ENCODE data around the gene ADGRL2.

- TF ChIP-seq CTCF (optimal IDR thresholded peaks at IDR 0.05 in 1 of 3, IDR thresholded peaks at IDR 0.05 in 1 of 3, conservative IDR thresholded peaks at IDR 0.05 in 1 of 3; ENCODE audit: extremely low read depth in 1 of 3, insufficient read depth in 2 of 3, low read length in 3 of 3) = no peak
- TF ChIP-seq EZH2 (IDR thresholded peaks at IDR 0.05; ENCODE audit: low read length) = no peak
Measured at GRCh38 chr1:81899214-81899821, 98.6 kb downstream of the ADGRL2 start.

Measured in keratinocyte (primary cell).